CD4-positive, alpha-beta memory T cell (primary cell): ENCODE results near the gene SLC34A3. TPM values are rescaled to one million over a fixed set of nuclear protein-coding genes. Genes with fewer than 3 reads are reported as not detected.
"Not testable (repeated sequence)": the region's sequence is repeated elsewhere in the genome, so short reads cannot be mapped to it uniquely, and the experiment has no call there.

Experiments
- CTCF ChIA-PET: fragments of 350-600 bp; sonication (Branson Sonifier 250); formaldehyde crosslinking; loops from one replicate; lab custom pipeline; 2021; ENCODE audit warnings: inconsistent platforms; ENCODE audit not compliant: partially characterized antibody; lab: Charles Lee
- POLR2A ChIA-PET: fragments of 350-600 bp; sonication (Branson Sonifier 250); formaldehyde crosslinking; loops from one replicate; lab custom pipeline; 2021; ENCODE audit not compliant: partially characterized antibody; lab: Charles Lee
- DNase-seq, 5 donors: peaks; one replicate each; pipeline versions ENCODE4 v3.0.0 to v3.0.0-alpha.2; 2020 to 2022; ENCODE audit warnings: mixed read lengths in 1 of 5
- H3K27ac ChIP-seq: one replicate; pipeline ENCODE4 v1.7.0; 2013; ENCODE audit warnings: low read depth, low read length
- H3K27me3 ChIP-seq: 2 replicates; pipeline ENCODE4 v1.7.0; 2013; ENCODE audit warnings: mild to moderate bottlenecking, low read length, moderate library complexity; ENCODE audit not compliant: insufficient read depth
- H3K36me3 ChIP-seq: 2 replicates; pipeline ENCODE4 v1.7.0; 2013; ENCODE audit warnings: mild to moderate bottlenecking, low read length, moderate library complexity; ENCODE audit not compliant: insufficient read depth
- H3K4me1 ChIP-seq: 2 replicates; pipeline ENCODE4 v1.7.0; 2013; ENCODE audit warnings: mild to moderate bottlenecking, low read length, moderate library complexity; ENCODE audit not compliant: insufficient read depth
- H3K4me3 ChIP-seq, 2 donors: one replicate each; pipeline ENCODE4 v1.7.0; 2013; ENCODE audit warnings: low read length in 2 of 2, mild to moderate bottlenecking in 1 of 2
- H3K9me3 ChIP-seq, 2 donors: one replicate each; pipeline ENCODE4 v1.7.0; 2013; ENCODE audit warnings: low read length in 2 of 2, control low read depth in 1 of 2; ENCODE audit not compliant: control insufficient read depth in 1 of 2
- H3K27ac Mint-ChIP-seq, 7 donors: one replicate each; pipeline ENCODE4 v1.8.0; 2020 to 2021; ENCODE audit warnings: mixed read lengths in 7 of 7, mild to moderate bottlenecking in 6 of 7, inconsistent platforms in 3 of 7, moderate library complexity in 3 of 7
- H3K27me3 Mint-ChIP-seq, 2 donors: one replicate each; pipeline ENCODE4 v1.8.0; 2020 to 2021; ENCODE audit warnings: mixed read lengths in 2 of 2
- H3K36me3 Mint-ChIP-seq, 2 donors: one replicate each; pipeline ENCODE4 v1.8.0; 2020 to 2021; ENCODE audit warnings: mixed read lengths in 2 of 2, inconsistent platforms in 1 of 2, mild to moderate bottlenecking in 1 of 2
- H3K4me1 Mint-ChIP-seq, 4 donors: one replicate each; pipeline ENCODE4 v1.8.0; 2020 to 2021; ENCODE audit warnings: mixed read lengths in 4 of 4, mild to moderate bottlenecking in 1 of 4
- H3K4me3 Mint-ChIP-seq, 8 donors: one replicate each; pipeline ENCODE4 v1.8.0; 2020 to 2021; ENCODE audit warnings: mixed read lengths in 8 of 8, mild to moderate bottlenecking in 7 of 8, moderate library complexity in 6 of 8, inconsistent platforms in 3 of 8
- H3K9me3 Mint-ChIP-seq, 8 donors: one replicate each; pipeline ENCODE4 v1.8.0; 2020 to 2021; ENCODE audit warnings: mixed read lengths in 8 of 8, mild to moderate bottlenecking in 5 of 8, inconsistent platforms in 3 of 8, moderate library complexity in 1 of 8
- intact Hi-C: fragments of 100-400 bp; cut with micrococcal nuclease; formaldehyde crosslinking; loops from one replicate; pipeline ENCODE4 v1.15.1; 2023
- polyA plus RNA-seq, 2 donors: library from polyadenylated mRNA; unstranded; fragments of 300-500 nt; fragmentation: Illumina TruSeq; gene quantifications; one replicate each; pipeline ENCODE4 v1.2.3, GENCODE V29; 2021
- total RNA-seq, 2 experiments: library from RNA; stranded (reverse); gene quantifications; one replicate each; pipeline ENCODE4 v1.2.3, GENCODE V29; 2021

Gene SLC34A3
- total and polyA plus RNA-seq, 4 experiments from 2014 or later = not detected

GRCh38 chr9:137256856-137257255, 26.2 kb downstream of the SLC34A3 start:
- no peaks in the 10 kb centered on the region for H3K27me3 ChIP-seq
- Mint-ChIP-seq H3K27me3 (no peaks in the 10 kb centered on the region), H3K27ac (peak overlapping the region in 3 of 7 donors; percentile 21 to 71 (median 70)), H3K4me3 (peak overlapping the region; percentile 88 to 94 (median 92)), H3K9me3 (peaks cover 0 to 3% (median 0%) of the 10 kb centered on the region in 8 donors), H3K36me3 (peaks cover 7 to 10% of the 10 kb centered on the region in 2 donors), H3K4me1 (peaks cover 2 to 30% (median 10%) of the 10 kb centered on the region in 4 donors)
- no peak overlapping the region for H3K27ac ChIP-seq
- no peak overlapping the region for H3K4me3 ChIP-seq
- CTCF ChIA-PET = interaction anchor here (0.9 to 2.5 kb wide), 3 partner anchors 16 to 45 kb away, joined by 3 to 14 read pairs (median 9); partner anchors contain the start of genes NRARP and TUBB4B
- peaks cover 25% of the 10 kb centered on the region for H3K4me1 ChIP-seq
- DNase-seq = no peak
- H3K9me3 ChIP-seq = no peaks in the 10 kb centered on the region
- POLR2A ChIA-PET = interaction anchor here (1.0 to 10.6 kb wide), 9 partner anchors 16 to 449 kb away, joined by 3 to 260 read pairs (median 6); partner anchors contain the start of genes ANAPC2, EXD3, MAN1B1 and NOXA1
- intact Hi-C loops = no loop called here
- H3K36me3 ChIP-seq = peaks cover 8% of the 10 kb centered on the region

GRCh38 chr9:137262173-137262908, 31.6 kb downstream of the SLC34A3 start:
- H3K36me3 Mint-ChIP-seq = peaks cover 11 to 14% of the 10 kb centered on the region in 2 donors
- H3K27me3 ChIP-seq, H3K27ac ChIP-seq, intact Hi-C loops, H3K9me3 Mint-ChIP-seq, H3K4me1 ChIP-seq, H3K4me3 ChIP-seq, H3K9me3 ChIP-seq, H3K27me3 Mint-ChIP-seq, H3K4me3 Mint-ChIP-seq, H3K4me1 Mint-ChIP-seq, H3K27ac Mint-ChIP-seq: not testable (repeated sequence)
- POLR2A ChIA-PET = interaction anchor here (1.3 kb wide), 1 partner anchor 22 kb away, joined by 3 read pairs; no protein-coding TSS in a partner anchor
- peak in 1 of 5 donors; percentile 4 for DNase-seq
- CTCF ChIA-PET = interaction anchor here (2.7 kb wide), 1 partner anchor 26 kb away, joined by 13 read pairs; no protein-coding TSS in a partner anchor
- H3K36me3 ChIP-seq = peaks cover 27% of the 10 kb centered on the region

- Mint-ChIP-seq H3K27me3 (no peaks in the 10 kb centered on the region), H3K9me3 (no peaks in the 10 kb centered on the region), H3K36me3 (peaks cover 14 to 17% of the 10 kb centered on the region in 2 donors), H3K4me3 (no peak overlapping the region), H3K27ac (no peak overlapping the region), H3K4me1 (peaks cover 0 to 7% (median 0%) of the 10 kb centered on the region in 4 donors)
- Histone ChIP-seq H3K4me3 (no peak overlapping the region), H3K4me1 (no peaks in the 10 kb centered on the region), H3K27ac (no peak overlapping the region), H3K9me3 (no peaks in the 10 kb centered on the region), H3K27me3 (no peaks in the 10 kb centered on the region), H3K36me3 (peaks cover 29% of the 10 kb centered on the region)
- DNase-seq = peak in 1 of 5 donors; percentile 24
- intact Hi-C loops = no loop called here
- CTCF ChIA-PET = interaction anchor here (2.7 kb wide), 1 partner anchor 26 kb away, joined by 13 read pairs; no protein-coding TSS in a partner anchor
- POLR2A ChIA-PET = interaction anchor here (1.3 kb wide), 1 partner anchor 22 kb away, joined by 3 read pairs; no protein-coding TSS in a partner anchor
Measured at GRCh38 chr9:137262909-137263285, 32.2 kb downstream of the SLC34A3 start.

GRCh38 chr9:137263506-137263905, 32.8 kb downstream of the SLC34A3 start:
- Mint-ChIP-seq H3K36me3 (peaks cover 15 to 19% of the 10 kb centered on the region in 2 donors), H3K9me3 (no peaks in the 10 kb centered on the region), H3K4me1 (peaks cover 0 to 7% (median under 1%) of the 10 kb centered on the region in 4 donors), H3K4me3 (no peak overlapping the region), H3K27me3 (no peaks in the 10 kb centered on the region), H3K27ac (no peak overlapping the region)
- ChIA-PET POLR2A (interaction anchor here (1.3 kb wide), 1 partner anchor 23 kb away, joined by 3 read pairs; no protein-coding TSS in a partner anchor), CTCF (no interaction called here)
- intact Hi-C loops = no loop called here
- no peak overlapping the region for H3K4me3 ChIP-seq
- no peak overlapping the region for H3K27ac ChIP-seq
- peaks cover 31% of the 10 kb centered on the region for H3K36me3 ChIP-seq
- no peaks in the 10 kb centered on the region for H3K4me1 ChIP-seq
- H3K27me3 ChIP-seq = no peaks in the 10 kb centered on the region
- DNase-seq = peak in 1 of 5 donors; percentile 27
- H3K9me3 ChIP-seq = no peaks in the 10 kb centered on the region

GRCh38 chr9:137264067-137264466, 33.4 kb downstream of the SLC34A3 start:
- peaks cover 2 to 7% (median 5%) of the 10 kb centered on the region in 4 donors for H3K4me1 Mint-ChIP-seq
- H3K9me3 ChIP-seq = no peaks in the 10 kb centered on the region
- H3K36me3 Mint-ChIP-seq = peaks cover 19 to 23% of the 10 kb centered on the region in 2 donors
- H3K27me3 Mint-ChIP-seq = no peaks in the 10 kb centered on the region
- H3K36me3 ChIP-seq = peaks cover 25% of the 10 kb centered on the region
- no peak overlapping the region for H3K27ac Mint-ChIP-seq
- no peak overlapping the region for H3K27ac ChIP-seq
- H3K27me3 ChIP-seq = no peaks in the 10 kb centered on the region
- H3K4me1 ChIP-seq = no peaks in the 10 kb centered on the region
- intact Hi-C loops = no loop called here
- peak in 1 of 5 donors; percentile 22 for DNase-seq
- no peaks in the 10 kb centered on the region for H3K9me3 Mint-ChIP-seq
- CTCF ChIA-PET = no interaction called here
- POLR2A ChIA-PET = interaction anchor here (1.4 kb wide), 1 partner anchor 23 kb away, joined by 3 read pairs; the partner anchor contains the start of gene TUBB4B
- no peak overlapping the region for H3K4me3 Mint-ChIP-seq
- H3K4me3 ChIP-seq = no peak overlapping the region

- no peak overlapping the region for H3K4me3 ChIP-seq
- ChIA-PET CTCF (no interaction called here), POLR2A (interaction anchor here (1.4 to 1.5 kb wide), 2 partner anchors 10 to 25 kb away, joined by 3 to 4 read pairs; partner anchors contain the start of genes NELFB and TUBB4B)
- no peak overlapping the region for H3K27ac ChIP-seq
- no peaks in the 10 kb centered on the region for H3K4me1 ChIP-seq
- no peaks in the 10 kb centered on the region for H3K9me3 Mint-ChIP-seq
- H3K27me3 ChIP-seq = no peaks in the 10 kb centered on the region
- H3K36me3 ChIP-seq = peaks cover 27% of the 10 kb centered on the region
- no peak overlapping the region for H3K4me3 Mint-ChIP-seq
- intact Hi-C loops = no loop called here
- H3K4me1 Mint-ChIP-seq = peaks cover 4 to 12% (median 8%) of the 10 kb centered on the region in 4 donors
- H3K27me3 Mint-ChIP-seq = no peaks in the 10 kb centered on the region
- peaks cover 23 to 30% of the 10 kb centered on the region in 2 donors for H3K36me3 Mint-ChIP-seq
- no peaks in the 10 kb centered on the region for H3K9me3 ChIP-seq
- H3K27ac Mint-ChIP-seq = no peak overlapping the region
- no peak for DNase-seq
Measured at GRCh38 chr9:137265496-137266161, 34.9 kb downstream of the SLC34A3 start.
